GM19455 (cell line): ENCODE data around the gene NME3.
"Not testable (repeated sequence)": the region's sequence is repeated elsewhere in the genome, so short reads cannot be mapped to it uniquely, and the experiment has no call there.

Source experiments
- ATAC-seq: cut with Tn5 transposase; IDR thresholded peaks from one replicate; pipeline ENCODE4 v1.9.1; 2021; ENCODE audit not compliant: unreplicated experiment

The NME3 gene

DNA sequence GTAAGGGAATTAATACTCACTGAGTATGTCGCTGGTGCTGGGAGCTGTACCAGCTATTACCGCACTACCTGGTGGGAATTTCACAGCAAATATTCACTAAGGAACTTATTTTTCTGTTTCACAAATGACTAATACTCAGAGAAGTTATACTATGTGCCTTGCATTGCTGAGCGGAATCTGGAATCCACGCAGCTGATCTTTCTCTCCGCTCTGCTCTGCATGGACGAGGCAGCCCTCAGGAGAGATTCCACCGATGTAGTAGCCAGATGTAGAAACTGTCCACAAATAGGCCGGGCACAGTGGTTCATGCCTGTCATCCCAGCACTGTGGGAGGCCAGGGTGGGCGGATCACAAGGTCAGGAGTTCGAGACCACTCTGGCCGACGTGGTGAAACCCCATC lies 17.1 kb downstream of the NME3 start:
- no peak for ATAC-seq

DNA sequence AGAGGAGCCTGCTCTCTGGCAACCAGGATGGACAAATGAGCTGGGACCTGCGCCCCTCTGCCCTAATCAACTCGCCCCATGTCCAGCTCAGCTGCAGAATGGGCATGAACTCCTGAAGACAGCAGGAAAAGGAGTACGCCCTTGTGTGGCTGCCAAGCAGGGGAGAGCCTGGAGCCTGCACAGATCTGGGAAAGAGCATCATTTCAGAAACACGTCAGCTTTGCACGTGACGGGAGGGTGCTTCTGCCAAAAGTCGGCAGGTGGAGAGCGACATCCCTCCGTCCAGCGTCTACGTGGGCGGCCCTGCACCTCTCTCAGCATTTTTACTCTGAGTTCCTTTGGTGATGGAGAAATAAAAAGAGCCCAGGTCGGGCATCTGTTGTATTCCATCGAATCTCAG lies 18.5 kb downstream of the NME3 start:
- no peak for ATAC-seq

DNA sequence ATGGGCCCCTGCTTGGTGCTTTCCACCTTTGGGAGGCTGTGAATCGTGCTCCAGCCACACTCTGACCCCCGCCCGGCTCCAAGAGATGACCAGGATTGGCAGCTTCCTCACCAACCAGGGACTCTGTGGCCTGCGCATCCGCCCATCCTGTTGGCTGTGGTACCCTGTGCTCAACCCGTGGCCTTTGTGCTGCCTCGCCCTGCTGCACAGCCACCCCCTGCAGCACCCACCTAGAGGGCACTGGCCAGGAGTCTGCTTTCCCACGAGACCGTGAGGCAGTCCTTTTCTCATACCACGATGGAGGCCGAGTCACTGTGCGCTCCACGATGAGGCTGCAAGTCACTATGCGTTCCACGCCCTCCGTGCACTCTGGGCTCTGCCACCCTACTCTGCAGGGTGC lies 19.4 kb downstream of the NME3 start:
- no peak for ATAC-seq

DNA sequence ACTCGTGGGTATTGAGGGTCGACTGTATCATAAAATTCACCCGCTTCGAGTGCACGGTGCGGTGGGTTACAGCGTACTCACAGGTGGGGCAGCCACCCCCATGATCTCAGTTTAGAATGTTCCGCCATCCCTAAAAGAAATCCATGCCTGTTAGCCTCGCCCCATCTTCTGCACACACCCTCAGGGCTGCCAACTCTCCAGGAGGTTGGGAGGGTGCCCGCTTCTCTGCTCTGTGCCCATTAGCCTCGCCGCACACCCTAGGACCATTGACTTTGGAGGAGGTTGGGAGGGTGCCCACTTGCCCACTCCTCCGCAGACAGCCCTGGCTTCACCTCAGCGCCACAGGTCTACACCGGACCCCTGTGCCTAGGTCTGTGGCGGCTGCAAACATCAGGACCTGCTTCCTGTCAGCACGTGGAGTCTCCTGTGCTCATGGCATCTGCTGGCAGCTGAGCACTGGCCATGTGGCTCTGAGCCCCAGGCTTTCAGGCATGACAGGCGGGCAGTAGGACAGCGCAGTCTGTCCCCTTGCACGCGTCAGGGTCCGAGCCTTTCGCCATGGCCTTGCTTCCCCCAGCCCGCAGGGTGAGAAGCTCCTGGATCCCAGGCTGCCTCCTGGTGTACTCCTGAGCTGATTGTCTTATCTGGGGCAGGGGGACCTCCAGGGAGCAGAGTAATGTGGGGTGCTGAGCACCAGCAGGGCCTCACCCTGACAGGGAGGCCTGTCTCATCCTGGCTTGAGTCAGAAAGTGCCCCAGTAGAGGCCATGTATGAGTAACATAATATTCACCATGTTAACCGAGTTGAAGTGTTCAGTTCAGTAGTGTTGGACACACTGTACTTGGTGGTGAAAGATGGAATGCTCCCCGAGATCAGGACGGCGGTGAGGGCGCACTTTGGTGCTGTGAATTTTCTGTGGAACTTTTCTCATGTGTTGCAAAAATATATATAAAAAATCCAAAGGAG lies 21.9 kb downstream of the NME3 start:
- no peak for ATAC-seq

DNA sequence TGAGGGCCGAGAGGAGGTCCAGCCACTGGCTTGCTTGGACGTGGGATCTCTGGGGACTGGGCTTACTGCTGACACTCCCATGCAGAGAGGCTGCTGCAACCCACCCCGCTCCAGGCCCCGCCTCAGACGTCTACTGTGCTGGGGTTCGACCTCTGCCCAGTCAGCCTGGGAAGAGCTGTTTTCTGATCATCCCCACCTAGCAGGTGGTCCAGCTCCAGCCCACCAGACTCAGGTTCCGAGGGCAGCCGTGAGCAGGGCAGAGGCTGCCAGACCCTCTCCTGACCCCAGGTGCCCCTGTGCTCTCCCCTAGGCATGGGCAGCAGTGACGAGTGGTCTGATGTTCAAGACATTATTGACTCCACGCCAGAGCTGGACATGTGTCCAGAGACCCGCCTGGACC lies 23.4 kb downstream of the NME3 start:
- no peak for ATAC-seq

DNA sequence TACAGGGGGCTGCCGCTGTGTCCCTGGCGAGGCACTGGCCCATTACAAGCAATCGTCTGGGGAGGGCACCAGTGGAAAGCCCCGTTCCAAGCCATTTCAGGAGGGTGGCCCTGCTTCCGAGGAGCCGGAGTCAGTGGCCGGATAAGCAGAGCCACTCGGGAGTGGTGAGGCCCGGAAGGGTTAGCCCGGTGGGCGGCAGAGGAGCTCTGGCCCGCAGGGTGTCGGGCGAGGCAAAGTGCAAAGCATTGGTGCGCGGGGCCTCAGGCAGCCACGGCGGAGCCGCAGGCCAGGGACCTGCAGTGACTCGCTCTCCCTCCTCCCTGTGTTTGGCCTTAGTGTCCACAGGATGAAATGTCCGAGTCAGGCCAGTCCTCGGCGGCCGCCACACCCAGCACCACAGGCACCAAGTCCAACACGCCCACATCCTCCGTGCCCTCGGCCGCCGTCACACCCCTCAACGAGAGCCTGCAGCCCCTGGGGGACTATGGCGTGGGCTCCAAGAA lies 24.6 kb downstream of the NME3 start:
- ATAC-seq: no peak

DNA sequence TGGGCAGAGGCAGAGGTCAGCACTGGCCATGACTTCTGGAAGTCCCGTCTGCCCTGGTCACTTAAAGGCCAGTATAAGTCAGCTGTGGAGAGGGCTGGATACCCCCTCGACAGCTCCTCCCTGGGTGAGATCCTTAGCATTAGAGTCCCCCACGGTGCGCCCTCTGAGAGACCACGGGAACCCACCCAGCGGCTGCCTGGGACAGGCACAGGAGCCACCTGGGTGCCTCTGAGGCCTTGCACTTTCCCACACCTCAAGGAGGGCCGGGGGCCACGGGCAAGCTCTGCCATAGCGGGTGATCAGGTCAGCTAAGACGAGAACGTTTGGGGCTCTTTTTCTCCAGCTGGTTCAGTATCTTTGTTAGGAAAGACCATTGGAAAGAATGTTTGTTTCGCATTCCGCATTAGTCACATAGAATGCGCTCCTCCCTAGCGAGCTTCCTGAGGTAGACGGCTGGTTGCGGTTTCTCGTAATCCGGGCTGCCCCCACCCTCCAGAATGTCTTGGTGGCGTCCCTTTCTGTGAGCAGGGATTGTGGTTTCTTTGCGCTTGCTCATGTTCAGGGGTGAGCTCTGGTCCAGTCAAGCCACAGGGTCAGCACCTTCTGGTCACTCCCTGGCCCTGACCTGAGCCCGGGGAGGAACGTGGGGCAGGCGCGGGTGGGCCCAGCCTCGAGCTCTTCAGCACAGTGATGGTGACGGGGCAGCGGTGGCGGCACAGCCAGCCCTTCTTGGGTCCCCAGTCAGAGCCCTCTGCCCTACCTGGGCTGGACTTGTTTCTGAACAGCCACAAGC lies 25.2 kb downstream of the NME3 start:
- ATAC-seq: no peak

DNA sequence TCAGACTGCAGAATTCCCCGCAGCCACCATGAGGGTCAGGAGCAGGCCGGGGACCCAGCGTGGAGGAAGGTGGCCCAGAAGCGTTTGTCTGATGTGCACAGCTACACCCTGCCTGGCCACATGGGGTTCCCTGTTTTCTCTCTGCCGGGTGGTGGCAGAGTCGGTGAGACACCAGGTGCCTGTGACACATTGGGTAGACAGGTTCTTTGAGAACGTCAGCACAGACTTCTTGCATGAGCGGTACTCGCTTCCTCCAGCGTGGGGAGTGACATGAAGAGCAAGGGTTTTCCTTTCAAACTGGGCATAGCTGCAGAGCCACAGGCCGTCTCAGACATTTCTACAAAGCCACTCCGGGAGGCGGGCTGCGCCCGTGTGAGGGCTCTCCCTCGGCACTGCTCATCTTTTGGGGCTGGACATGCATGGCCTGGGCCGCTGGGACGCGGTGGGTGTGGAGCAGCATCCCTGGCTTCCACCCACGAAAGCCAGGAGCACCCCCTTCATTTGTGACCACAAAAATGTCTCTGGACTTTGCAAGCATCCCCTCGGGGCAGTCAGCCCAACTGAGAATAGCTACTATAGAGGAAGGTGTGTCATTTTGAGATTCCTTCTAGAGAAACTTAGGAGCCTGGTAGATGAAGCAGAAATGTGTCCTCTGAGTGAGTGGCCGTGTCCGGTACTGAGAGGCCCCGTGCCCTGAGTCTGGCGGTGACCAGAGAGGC lies 26.0 kb downstream of the NME3 start:
- no peak for ATAC-seq

DNA sequence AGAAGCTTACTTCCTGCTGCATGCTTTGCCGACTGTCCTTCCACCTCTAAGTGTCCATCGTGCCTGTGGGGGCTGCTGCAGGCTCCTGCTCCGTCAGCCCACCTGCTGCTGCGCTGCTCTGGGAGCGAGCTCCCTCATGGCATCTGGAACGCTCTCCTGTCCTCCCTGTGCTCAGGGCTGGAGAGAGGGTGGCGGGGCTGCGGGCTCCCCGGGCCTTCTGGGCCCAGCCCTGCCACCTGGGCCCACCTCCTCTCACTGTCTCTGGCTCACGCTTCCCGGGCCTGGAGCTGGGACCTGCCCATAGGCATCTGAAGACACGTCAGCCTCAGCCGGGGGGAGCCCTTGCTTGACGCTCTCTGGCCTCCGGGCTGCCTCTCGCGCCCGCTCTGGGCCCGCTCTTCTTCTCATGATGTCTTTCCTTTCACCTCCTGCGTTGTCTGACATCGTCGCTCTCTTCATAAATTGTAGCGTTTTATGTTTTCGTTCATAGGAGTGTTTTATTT lies 27.0 kb downstream of the NME3 start:
- ATAC-seq: no peak

DNA sequence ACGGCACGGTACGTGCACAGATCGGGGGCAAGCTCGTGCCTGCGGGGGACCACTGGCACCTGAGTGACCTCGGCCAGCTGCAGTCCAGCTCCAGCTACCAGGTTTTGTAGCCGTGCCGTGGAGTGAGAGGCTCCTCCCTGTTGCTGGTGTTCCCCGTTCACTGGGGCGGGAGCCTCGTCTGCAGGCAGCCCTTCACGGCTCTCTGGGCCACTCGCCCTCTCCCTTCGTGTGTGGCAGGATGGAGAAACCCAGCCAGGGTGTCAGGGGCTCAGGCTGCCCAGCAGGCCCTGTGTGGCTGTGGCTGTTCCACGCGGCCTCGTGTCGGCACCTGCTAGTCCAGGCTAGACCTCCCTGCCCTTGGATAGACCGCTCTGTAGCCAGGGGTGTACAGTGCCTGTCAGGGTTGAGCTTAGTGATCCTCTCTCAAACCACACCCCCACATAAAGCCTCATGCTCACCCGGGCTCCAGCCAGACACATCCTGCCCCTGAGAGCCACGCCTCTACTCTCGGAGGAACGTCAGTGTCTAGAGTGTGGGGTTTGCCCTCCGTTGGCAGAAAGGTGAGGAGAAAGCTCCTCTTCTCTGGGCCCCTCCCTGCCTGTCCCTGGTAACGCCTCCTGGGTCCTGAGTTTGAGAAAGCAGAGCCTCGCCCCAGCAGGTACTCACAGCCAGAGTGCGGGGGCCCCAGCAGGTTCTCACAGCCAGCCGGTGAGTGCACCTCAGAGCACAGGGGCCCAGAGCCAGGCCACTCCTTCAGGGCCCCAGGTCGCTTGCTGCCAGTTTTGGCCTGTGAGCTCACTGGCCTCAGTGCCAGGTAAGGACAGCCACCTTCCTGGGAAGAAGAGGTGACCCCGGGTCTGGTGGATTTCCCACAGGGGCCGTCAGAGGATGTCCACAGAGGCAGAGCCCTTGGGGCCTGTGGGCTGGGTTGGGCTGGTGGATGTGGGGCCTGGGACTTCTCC lies 27.7 kb downstream of the NME3 start:
- no peak for ATAC-seq

DNA sequence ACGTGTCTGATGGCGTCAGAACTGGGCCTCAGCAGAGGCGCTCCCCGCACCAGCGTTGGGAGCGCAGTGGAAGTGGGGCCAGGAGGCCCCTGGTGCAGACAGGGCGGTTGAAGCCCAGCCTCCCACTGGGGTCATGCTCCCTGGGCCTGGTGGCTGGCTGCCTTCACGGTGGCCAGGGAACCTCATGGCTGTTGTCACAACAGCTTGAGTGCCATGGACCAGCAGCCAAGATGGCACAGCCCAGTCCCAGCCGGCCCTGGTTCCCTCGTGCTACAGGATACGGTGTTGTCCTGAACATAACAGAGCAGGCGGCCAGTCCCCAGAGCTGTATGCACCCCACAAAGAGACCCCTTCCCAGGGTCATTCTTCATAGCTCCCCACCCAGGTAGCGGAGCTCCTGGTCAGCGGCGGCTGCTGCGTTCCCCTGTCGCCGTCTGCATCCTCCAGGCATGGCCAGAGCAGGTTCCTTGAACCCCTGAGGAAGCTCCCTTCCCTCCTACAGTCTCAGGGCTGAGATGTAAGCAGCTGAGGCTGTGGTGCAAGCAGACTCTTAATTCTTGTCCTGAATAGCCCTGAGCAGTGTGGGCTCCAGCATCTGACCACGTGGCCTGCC lies 29.7 kb downstream of the NME3 start:
- no peak for ATAC-seq

DNA sequence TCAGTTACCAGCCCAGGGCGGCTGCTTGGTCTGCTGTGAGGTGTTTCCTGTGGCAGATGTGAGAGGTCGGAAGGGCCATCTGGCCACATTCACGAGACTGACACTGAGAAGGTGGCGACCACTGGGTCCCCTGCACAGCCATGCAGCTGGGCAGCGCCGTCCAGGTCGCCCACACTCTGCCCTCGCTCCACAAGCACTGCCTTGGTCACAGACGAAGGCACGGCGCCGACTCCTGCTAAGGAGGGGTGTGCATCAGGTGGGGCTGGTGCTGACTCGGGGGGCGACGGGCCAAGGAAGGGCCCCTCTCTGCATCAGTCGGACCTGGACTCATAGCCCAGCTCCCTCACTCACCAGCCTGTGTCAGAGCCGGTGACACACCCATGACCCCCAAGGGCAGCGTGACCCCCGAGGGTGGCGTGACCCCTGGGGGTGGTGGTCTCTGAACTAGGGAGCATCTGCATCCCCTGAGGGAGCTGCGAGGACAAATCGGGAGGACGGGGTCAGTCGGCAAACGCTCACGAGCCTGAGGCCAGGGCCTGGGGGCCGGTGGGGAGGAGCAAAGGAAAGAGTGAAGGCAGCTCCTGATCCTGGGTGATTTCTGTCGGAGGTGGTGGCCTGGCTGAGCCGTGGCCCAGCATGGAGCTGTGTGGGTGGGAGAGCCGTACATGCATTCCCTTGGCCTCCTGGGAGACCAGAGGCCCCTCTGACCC lies 30.4 kb downstream of the NME3 start:
- no peak for ATAC-seq

DNA sequence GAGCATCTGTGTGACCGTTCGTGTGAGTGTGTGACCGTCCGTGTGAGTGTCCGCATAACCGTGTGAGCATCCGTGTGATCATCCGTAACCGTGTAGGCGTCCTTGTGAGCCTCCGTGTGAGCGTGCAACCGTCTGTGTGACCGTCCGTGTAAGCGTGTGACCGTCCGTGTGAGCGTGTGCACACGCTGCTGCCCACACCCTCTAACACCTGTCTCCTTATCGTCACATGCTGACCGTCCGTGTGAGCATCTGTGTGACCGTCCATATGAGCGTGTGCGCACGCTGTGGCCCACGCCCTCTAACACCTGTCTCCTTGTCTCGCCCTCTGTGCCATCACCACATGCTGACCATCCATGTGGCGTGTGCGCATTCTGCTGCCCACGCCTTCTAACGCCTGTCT lies 31.1 kb downstream of the NME3 start:
- no peak for ATAC-seq

DNA sequence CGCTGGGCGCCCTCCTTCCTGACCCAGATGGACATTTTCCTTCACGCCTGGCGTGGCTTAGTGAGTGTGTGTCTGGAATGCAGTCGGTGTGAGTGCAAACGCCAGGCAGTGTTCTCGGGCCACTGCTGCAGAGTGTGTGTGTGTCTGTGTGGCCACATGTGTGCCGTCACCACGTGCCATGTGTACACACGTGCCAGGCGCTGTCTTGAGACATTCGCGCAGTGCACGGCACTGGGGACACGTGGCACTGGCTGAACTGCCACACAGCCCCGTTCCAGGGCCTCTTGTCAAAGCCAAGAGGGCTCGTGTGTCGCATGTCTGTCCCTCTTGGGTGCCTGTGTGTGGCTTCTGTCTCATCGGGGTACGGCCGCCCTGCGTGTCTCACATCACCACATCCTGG lies 36.5 kb downstream of the NME3 start:
- ATAC-seq: no peak

DNA sequence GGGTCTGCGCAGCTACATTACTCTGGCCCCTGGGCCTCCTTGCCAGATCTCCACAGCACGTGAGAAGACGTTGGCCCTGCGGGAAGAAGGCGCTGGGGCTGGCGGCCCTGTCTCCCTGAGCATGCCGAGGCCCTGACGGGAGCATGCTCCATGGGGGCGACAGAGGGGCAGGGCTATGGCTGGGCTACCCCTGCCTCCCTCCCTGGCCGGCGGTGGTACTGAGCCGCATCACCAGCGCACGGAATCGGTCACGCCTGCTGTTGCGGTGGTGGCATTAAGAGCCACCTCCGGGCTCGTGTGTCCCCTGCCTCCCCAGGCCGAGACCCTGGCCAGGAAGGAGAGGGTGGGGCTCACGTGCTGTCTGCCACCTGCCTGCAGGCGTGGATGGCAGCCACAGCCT lies 37.2 kb downstream of the NME3 start:
- no peak for ATAC-seq

DNA sequence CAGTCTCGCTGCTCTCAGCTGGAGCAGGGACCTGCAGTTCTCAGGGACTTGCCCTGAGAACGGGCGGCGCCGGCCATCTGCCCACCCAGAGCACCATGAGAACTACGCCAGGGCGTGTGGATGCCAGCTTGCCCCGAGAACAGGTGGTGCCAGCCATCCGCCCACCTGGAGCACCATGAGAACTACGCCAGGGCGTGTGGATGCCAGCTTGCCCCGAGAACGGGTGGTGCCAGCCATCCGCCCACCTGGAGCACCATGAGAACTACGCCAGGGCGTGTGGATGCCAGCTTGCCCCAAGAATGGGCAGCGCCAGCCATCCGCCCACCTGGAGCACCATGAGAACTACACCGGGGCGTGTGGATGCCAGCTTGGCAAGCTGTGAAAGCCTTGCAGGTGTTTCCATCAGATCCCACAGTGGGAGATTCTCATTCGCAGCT lies 38.8 kb downstream of the NME3 start:
- ATAC-seq: not testable (repeated sequence)

DNA sequence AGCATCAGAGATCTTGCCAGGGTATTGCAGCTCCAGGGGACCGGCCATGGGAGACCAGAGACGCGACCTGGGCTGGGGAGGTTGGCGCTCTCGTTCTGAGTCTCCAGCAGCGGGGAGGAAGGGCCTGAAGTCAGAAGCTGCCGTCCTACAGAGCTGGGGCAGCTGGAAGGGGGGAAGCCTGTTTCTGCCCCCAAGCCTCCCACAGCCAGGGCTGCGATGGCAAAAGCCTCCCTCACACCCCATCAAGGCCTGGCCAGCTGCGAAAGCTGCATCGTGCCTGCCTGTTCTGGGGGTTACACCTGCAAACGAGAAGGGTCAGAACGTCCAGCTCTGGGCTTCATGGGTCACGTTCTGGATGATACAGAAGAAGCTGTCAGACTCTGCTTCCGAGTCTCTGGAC lies 39.3 kb downstream of the NME3 start:
- no peak for ATAC-seq

DNA sequence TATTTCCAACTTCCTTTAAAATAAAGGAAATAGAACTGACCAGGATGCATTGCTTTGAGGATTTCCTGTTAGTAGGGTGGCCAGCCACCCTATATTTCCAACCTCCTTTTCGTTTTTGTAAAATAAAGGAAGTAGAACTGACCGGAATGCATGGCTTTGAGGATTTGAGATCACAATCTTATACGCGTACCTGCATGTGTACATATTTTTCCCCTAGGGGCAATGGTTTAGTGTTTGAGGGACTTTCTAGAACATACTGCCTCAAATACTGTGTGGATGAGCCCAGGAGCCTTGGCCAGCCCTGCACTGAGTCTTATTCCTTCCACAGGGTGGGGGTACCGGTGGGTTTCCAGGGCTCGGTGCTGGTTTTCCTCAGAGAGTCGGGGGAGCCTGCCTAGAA lies 39.7 kb downstream of the NME3 start:
- no peak for ATAC-seq

DNA sequence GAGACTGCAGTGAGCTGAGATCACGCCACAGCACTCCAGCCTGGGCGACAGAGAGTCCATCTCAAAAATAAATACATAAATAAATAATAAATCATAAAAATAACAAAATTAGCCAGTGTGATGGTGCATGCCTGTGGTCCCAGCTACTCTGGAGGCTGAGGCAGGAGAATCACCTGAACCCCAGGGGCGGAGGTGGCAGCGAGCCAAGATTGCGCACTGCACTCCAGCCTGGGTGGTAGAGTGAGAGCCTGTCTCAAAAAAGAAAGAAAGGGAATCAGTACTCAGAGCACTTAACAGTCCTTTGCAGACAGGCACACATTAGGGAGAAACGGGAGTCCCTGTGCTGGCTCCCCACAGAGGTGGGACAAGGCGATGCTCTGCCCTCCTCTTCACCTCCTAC lies 40.3 kb downstream of the NME3 start:
- ATAC-seq: no peak
